ENCODE results near the gene IL36B.

The IL36B gene

DNA sequence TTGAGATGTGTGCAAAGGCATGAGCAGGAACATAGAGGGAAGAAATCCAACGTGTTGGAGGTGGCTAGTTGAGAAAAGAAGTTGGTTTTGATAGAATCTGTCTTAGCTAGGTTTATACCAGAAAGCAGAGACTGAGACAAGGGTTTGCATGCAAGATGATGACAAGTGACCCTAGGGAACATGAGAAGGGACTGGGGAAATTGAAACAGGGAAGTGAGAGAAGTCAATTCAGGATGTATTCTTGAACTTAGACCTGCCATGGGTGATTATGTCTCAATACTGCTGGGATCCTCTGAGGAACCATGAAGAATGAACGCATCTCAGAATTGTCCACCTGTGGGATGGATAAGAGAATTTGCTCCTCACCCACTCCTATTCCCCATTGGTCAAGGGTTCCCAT lies 26.9 kb downstream of the IL36B start:
- WGBS: 45% methylated on average over 2 of the region's 2 CpGs
- H2BK5ac ChIP-seq (ENCODE audit: low read depth, low read length, poor library complexity, severe bottlenecking): no peak overlapping the region
- no peak overlapping the region for H4K91ac ChIP-seq (ENCODE audit: low read length)
- H2AFZ ChIP-seq (ENCODE audit: low read depth, low read length): no peak overlapping the region
- H3K4ac ChIP-seq (ENCODE audit: low read depth in 1 of 2, low read length in 2 of 2): no peak overlapping the region
- no peak overlapping the region for H4K8ac ChIP-seq (ENCODE audit: low read length)
- no peak overlapping the region for H3K27ac ChIP-seq (ENCODE audit: low read length, poor library complexity, severe bottlenecking)
- H3K9me3 ChIP-seq (ENCODE audit: control insufficient read depth, low read length): no peaks in the 10 kb centered on the region
- no peak overlapping the region for H3K14ac ChIP-seq (ENCODE audit: low read length in 2 of 2)
- H2BK12ac ChIP-seq (ENCODE audit: low read length in 2 of 2): no peak overlapping the region
- no peak overlapping the region for H3K9ac ChIP-seq (ENCODE audit: low read length)
- no peak for DNase-seq
- peaks cover 65 to 88% of the 10 kb centered on the region in 2 experiments for H3K27me3 ChIP-seq (ENCODE audit: control insufficient read depth in 1 of 2, insufficient read depth in 1 of 2, low read length in 2 of 2)
- no peak overlapping the region for H3K23ac ChIP-seq (ENCODE audit: low read length in 2 of 2)
- no peak overlapping the region for H3K18ac ChIP-seq (ENCODE audit: low read depth in 1 of 2, low read length in 2 of 2)
- H3K4me3 ChIP-seq (ENCODE audit: insufficient read depth in 1 of 2, low read depth in 1 of 2, low read length in 2 of 2): no peak overlapping the region
- no peak overlapping the region for H2BK120ac ChIP-seq (ENCODE audit: low read depth, low read length)
- no peaks in the 10 kb centered on the region for H3K36me3 ChIP-seq (ENCODE audit: control insufficient read depth in 1 of 2, insufficient read depth in 2 of 2, low read depth in 1 of 2, low read length in 2 of 2)
- H3K4me2 ChIP-seq (ENCODE audit: low read length, poor library complexity, severe bottlenecking): no peak overlapping the region
- H2BK15ac ChIP-seq (ENCODE audit: low read depth, poor library complexity, severe bottlenecking): no peak overlapping the region
- H3K4me1 ChIP-seq (ENCODE audit: control insufficient read depth, insufficient read depth, low read depth, low read length): no peaks in the 10 kb centered on the region
- no peak overlapping the region for H2AK5ac ChIP-seq (ENCODE audit: low read length, severe bottlenecking)
- no peaks in the 10 kb centered on the region for H3K79me1 ChIP-seq (replicated peaks; ENCODE audit: low read length, poor library complexity, severe bottlenecking)

DNA sequence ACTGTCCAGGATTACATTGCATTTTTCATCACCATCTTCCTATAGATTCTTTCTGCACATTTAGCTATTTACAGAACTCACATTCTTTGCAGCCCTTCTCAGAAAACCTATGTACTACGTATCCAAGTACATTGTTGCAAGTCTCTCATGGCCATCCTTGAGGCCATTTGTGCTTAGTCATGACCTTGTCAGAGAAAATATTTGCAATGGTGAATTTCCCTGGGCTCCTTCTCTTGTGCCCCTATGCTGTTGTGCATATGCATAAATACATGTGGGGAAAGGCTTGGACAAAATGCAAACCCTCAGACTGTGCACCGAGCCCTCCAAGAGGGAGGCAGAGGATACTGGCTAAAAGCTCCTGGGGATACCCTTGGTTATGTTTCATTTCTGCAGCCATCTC lies 27.9 kb downstream of the IL36B start:
- no peak for DNase-seq
- no peak overlapping the region for H3K4ac ChIP-seq (ENCODE audit: low read depth in 1 of 2, low read length in 2 of 2)
- H3K4me3 ChIP-seq (ENCODE audit: insufficient read depth in 1 of 2, low read depth in 1 of 2, low read length in 2 of 2): no peak overlapping the region
- H4K8ac ChIP-seq (ENCODE audit: low read length): no peak overlapping the region
- WGBS: 91% methylated on average over 2 of the region's 2 CpGs
- H2AK5ac ChIP-seq (ENCODE audit: low read length, severe bottlenecking): no peak overlapping the region
- no peaks in the 10 kb centered on the region for H3K9me3 ChIP-seq (ENCODE audit: control insufficient read depth, low read length)
- H2BK15ac ChIP-seq (ENCODE audit: low read depth, poor library complexity, severe bottlenecking): no peak overlapping the region
- H3K18ac ChIP-seq (ENCODE audit: low read depth in 1 of 2, low read length in 2 of 2): no peak overlapping the region
- no peak overlapping the region for H2BK5ac ChIP-seq (ENCODE audit: low read depth, low read length, poor library complexity, severe bottlenecking)
- H3K23ac ChIP-seq (ENCODE audit: low read length in 2 of 2): no peak overlapping the region
- no peaks in the 10 kb centered on the region for H3K79me1 ChIP-seq (replicated peaks; ENCODE audit: low read length, poor library complexity, severe bottlenecking)
- H2BK12ac ChIP-seq (ENCODE audit: low read length in 2 of 2): no peak overlapping the region
- H3K27me3 ChIP-seq (ENCODE audit: control insufficient read depth in 1 of 2, insufficient read depth in 1 of 2, low read length in 2 of 2): peaks cover 56 to 84% of the 10 kb centered on the region in 2 experiments
- no peak overlapping the region for H3K14ac ChIP-seq (ENCODE audit: low read length in 2 of 2)
- no peak overlapping the region for H2BK120ac ChIP-seq (ENCODE audit: low read depth, low read length)
- H3K27ac ChIP-seq (ENCODE audit: low read length, poor library complexity, severe bottlenecking): no peak overlapping the region
- H4K91ac ChIP-seq (ENCODE audit: low read length): no peak overlapping the region
- no peak overlapping the region for H3K9ac ChIP-seq (ENCODE audit: low read length)
- no peaks in the 10 kb centered on the region for H3K4me1 ChIP-seq (ENCODE audit: control insufficient read depth, insufficient read depth, low read depth, low read length)
- H3K36me3 ChIP-seq (ENCODE audit: control insufficient read depth in 1 of 2, insufficient read depth in 2 of 2, low read depth in 1 of 2, low read length in 2 of 2): no peaks in the 10 kb centered on the region
- H3K4me2 ChIP-seq (ENCODE audit: low read length, poor library complexity, severe bottlenecking): no peak overlapping the region
- no peak overlapping the region for H2AFZ ChIP-seq (ENCODE audit: low read depth, low read length)

DNA sequence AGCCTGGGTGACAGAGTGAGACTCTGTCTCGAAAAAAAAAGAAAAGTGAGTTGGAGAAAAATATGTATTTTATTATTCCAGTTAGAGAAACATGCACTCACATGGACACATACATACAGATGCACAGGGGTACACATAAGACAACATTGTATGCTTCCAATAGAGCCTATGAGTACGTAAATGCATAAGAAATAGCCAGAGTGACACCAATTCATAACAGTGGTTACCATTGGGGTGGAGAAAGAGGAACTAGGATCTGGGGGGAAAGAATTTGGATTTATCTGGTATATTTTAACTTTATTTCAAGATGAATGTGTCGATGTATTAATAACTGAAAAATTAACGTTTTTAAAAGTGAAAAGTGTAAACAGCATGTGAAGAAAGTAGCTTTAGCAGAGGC lies 31.4 kb downstream of the IL36B start:
- Histone ChIP-seq H4K8ac (ENCODE audit: low read length) (no peak overlapping the region), H3K4me3 (ENCODE audit: insufficient read depth in 1 of 2, low read depth in 1 of 2, low read length in 2 of 2) (no peak overlapping the region), H2BK15ac (ENCODE audit: low read depth, poor library complexity, severe bottlenecking) (no peak overlapping the region), H3K79me1 (replicated peaks; ENCODE audit: low read length, poor library complexity, severe bottlenecking) (no peaks in the 10 kb centered on the region), H3K27ac (ENCODE audit: low read length, poor library complexity, severe bottlenecking) (no peak overlapping the region), H3K4me2 (ENCODE audit: low read length, poor library complexity, severe bottlenecking) (no peak overlapping the region), H4K91ac (ENCODE audit: low read length) (no peak overlapping the region), H3K9ac (ENCODE audit: low read length) (no peak overlapping the region), H2BK12ac (ENCODE audit: low read length in 2 of 2) (no peak overlapping the region), H3K18ac (ENCODE audit: low read depth in 1 of 2, low read length in 2 of 2) (no peak overlapping the region), H3K27me3 (ENCODE audit: control insufficient read depth in 1 of 2, insufficient read depth in 1 of 2, low read length in 2 of 2) (peaks cover 44 to 74% of the 10 kb centered on the region in 2 experiments), H2AFZ (ENCODE audit: low read depth, low read length) (no peak overlapping the region), H3K36me3 (ENCODE audit: control insufficient read depth in 1 of 2, insufficient read depth in 2 of 2, low read depth in 1 of 2, low read length in 2 of 2) (no peaks in the 10 kb centered on the region), H3K9me3 (ENCODE audit: control insufficient read depth, low read length) (no peaks in the 10 kb centered on the region), H3K23ac (ENCODE audit: low read length in 2 of 2) (no peak overlapping the region), H2BK5ac (ENCODE audit: low read depth, low read length, poor library complexity, severe bottlenecking) (no peak overlapping the region), H3K14ac (ENCODE audit: low read length in 2 of 2) (no peak overlapping the region), H2AK5ac (ENCODE audit: low read length, severe bottlenecking) (no peak overlapping the region), H3K4me1 (ENCODE audit: control insufficient read depth, insufficient read depth, low read depth, low read length) (no peaks in the 10 kb centered on the region), H3K4ac (ENCODE audit: low read depth in 1 of 2, low read length in 2 of 2) (no peak overlapping the region), H2BK120ac (ENCODE audit: low read depth, low read length) (no peak overlapping the region)
- DNase-seq: no peak
- 53% methylated on average over 3 of the region's 4 CpGs for WGBS

DNA sequence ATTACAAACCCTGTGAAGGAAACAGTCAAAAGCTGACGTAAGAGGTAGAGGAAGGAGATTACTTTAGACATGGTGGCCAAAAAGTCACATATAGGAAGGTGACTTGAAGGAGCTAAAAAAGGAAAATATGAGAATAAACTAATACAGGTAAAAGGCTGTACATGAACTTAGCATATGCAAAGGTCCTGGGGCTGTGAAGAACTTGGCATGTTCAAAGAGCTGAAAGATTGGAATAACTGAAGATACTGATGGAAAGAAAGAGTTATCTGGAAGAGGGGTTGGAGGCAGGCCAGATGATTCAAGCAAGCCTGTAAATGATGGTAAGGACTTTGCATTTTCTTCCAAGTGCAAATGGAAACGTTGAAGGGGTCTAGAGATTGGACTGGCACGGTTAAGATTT lies 34.2 kb downstream of the IL36B start:
- no peaks in the 10 kb centered on the region for H3K79me1 ChIP-seq (replicated peaks; ENCODE audit: low read length, poor library complexity, severe bottlenecking)
- H3K27me3 ChIP-seq (ENCODE audit: control insufficient read depth in 1 of 2, insufficient read depth in 1 of 2, low read length in 2 of 2): peaks cover 28 to 48% of the 10 kb centered on the region in 2 experiments
- no peak for DNase-seq

More for the DNA sequence above, 34.2 kb downstream of the IL36B start:
- Histone ChIP-seq H3K4me1 (ENCODE audit: control insufficient read depth, insufficient read depth, low read depth, low read length) (no peaks in the 10 kb centered on the region), H3K9me3 (ENCODE audit: control insufficient read depth, low read length) (no peaks in the 10 kb centered on the region), H4K91ac (ENCODE audit: low read length) (no peak overlapping the region), H2BK15ac (ENCODE audit: low read depth, poor library complexity, severe bottlenecking) (no peak overlapping the region), H3K4me3 (ENCODE audit: insufficient read depth in 1 of 2, low read depth in 1 of 2, low read length in 2 of 2) (no peak overlapping the region), H3K18ac (ENCODE audit: low read depth in 1 of 2, low read length in 2 of 2) (no peak overlapping the region), H2AFZ (ENCODE audit: low read depth, low read length) (no peak overlapping the region), H2BK5ac (ENCODE audit: low read depth, low read length, poor library complexity, severe bottlenecking) (no peak overlapping the region), H4K8ac (ENCODE audit: low read length) (no peak overlapping the region), H2BK12ac (ENCODE audit: low read length in 2 of 2) (no peak overlapping the region), H3K4me2 (ENCODE audit: low read length, poor library complexity, severe bottlenecking) (no peak overlapping the region), H2AK5ac (ENCODE audit: low read length, severe bottlenecking) (no peak overlapping the region), H3K27ac (ENCODE audit: low read length, poor library complexity, severe bottlenecking) (no peak overlapping the region), H3K4ac (ENCODE audit: low read depth in 1 of 2, low read length in 2 of 2) (no peak overlapping the region), H3K9ac (ENCODE audit: low read length) (no peak overlapping the region), H3K36me3 (ENCODE audit: control insufficient read depth in 1 of 2, insufficient read depth in 2 of 2, low read depth in 1 of 2, low read length in 2 of 2) (no peaks in the 10 kb centered on the region), H3K23ac (ENCODE audit: low read length in 2 of 2) (no peak overlapping the region), H3K14ac (ENCODE audit: low read length in 2 of 2) (no peak overlapping the region), H2BK120ac (ENCODE audit: low read depth, low read length) (no peak overlapping the region)
- WGBS: 57% methylated on average over 3 of the region's 3 CpGs
